Osteocyte (in vitro differentiated cells): ENCODE results near the gene TSKS. TPM values are rescaled to one million over a fixed set of nuclear protein-coding genes. Genes with fewer than 3 reads are reported as not detected.

ENCODE experiments used
- DNase-seq: peaks from one replicate; pipeline ENCODE4 v3.0.0; 2021; ENCODE audit warnings: mixed read lengths; ENCODE audit not compliant: unreplicated experiment; ENCODE audit errors: extremely low spot score
- H3K27ac Mint-ChIP-seq: one replicate; pipeline ENCODE4 v1.8.0; 2021; ENCODE audit warnings: mild to moderate bottlenecking, mixed read lengths; ENCODE audit not compliant: unreplicated experiment
- H3K27me3 Mint-ChIP-seq: one replicate; pipeline ENCODE4 v1.8.0; 2021; ENCODE audit warnings: mixed read lengths; ENCODE audit not compliant: unreplicated experiment
- H3K36me3 Mint-ChIP-seq: one replicate; pipeline ENCODE4 v1.8.0; 2021; ENCODE audit warnings: mixed read lengths; ENCODE audit not compliant: unreplicated experiment
- H3K4me1 Mint-ChIP-seq: one replicate; pipeline ENCODE4 v1.8.0; 2021; ENCODE audit warnings: mixed read lengths; ENCODE audit not compliant: unreplicated experiment
- H3K4me3 Mint-ChIP-seq: one replicate; pipeline ENCODE4 v1.8.0; 2021; ENCODE audit warnings: mild to moderate bottlenecking, moderate library complexity, mixed read lengths; ENCODE audit not compliant: unreplicated experiment
- H3K9me3 Mint-ChIP-seq: one replicate; pipeline ENCODE4 v1.8.0; 2021; ENCODE audit warnings: mixed read lengths; ENCODE audit not compliant: unreplicated experiment
- total RNA-seq: library from RNA; stranded (reverse); gene quantifications from 2 replicates; pipeline ENCODE4 v1.2.1, GENCODE V29; 2021
- TF ChIP-seq, protein P1 (sequence below): fragments of 200-600 bp; sonication (generic); IDR thresholded peaks from 2 replicates; pipeline ENCODE4 v1.5.0; 2021; ENCODE audit warnings: antibody characterized with exemption, mild to moderate bottlenecking, moderate library complexity

TSKS gene
- total RNA-seq, 1 donor from 2014 or later: not detected

DNA sequence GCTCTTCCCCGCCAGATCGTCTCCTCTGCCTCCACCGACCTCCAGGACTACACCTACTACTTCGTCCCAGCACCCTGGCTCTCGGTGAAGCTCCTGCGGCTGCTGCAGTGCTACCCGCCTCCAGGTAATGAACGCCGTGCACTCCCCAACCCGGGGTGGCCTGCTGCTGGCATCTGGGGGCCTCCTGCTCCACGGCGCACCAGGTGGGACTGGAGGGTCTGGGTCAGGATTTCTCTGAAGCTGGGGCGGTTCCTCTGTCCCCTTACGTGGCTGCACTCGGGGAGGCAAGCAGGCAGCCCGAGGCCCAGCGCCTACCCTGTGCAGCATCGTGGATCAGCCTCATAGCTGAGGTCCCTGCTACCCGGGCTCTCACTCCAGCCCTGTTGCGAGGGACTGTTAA is 32.5 kb upstream of the TSKS start:
- H3K9me3 Mint-ChIP-seq: no peaks in the 10 kb centered on the region
- no peaks in the 10 kb centered on the region for H3K27me3 Mint-ChIP-seq
- H3K4me1 Mint-ChIP-seq: no peaks in the 10 kb centered on the region
- no peak for DNase-seq
- H3K36me3 Mint-ChIP-seq: peaks cover 28% of the 10 kb centered on the region
- TF ChIP-seq, protein P1, sequence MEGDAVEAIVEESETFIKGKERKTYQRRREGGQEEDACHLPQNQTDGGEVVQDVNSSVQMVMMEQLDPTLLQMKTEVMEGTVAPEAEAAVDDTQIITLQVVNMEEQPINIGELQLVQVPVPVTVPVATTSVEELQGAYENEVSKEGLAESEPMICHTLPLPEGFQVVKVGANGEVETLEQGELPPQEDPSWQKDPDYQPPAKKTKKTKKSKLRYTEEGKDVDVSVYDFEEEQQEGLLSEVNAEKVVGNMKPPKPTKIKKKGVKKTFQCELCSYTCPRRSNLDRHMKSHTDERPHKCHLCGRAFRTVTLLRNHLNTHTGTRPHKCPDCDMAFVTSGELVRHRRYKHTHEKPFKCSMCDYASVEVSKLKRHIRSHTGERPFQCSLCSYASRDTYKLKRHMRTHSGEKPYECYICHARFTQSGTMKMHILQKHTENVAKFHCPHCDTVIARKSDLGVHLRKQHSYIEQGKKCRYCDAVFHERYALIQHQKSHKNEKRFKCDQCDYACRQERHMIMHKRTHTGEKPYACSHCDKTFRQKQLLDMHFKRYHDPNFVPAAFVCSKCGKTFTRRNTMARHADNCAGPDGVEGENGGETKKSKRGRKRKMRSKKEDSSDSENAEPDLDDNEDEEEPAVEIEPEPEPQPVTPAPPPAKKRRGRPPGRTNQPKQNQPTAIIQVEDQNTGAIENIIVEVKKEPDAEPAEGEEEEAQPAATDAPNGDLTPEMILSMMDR: no peak
- no peak overlapping the region for H3K27ac Mint-ChIP-seq
- no peak overlapping the region for H3K4me3 Mint-ChIP-seq

- Mint-ChIP-seq H3K9me3 (no peaks in the 10 kb centered on the region), H3K36me3 (peaks cover 31% of the 10 kb centered on the region), H3K4me3 (no peak overlapping the region), H3K27ac (no peak overlapping the region), H3K27me3 (no peaks in the 10 kb centered on the region), H3K4me1 (no peaks in the 10 kb centered on the region)
- DNase-seq: no peak
- TF ChIP-seq, protein P1: no peak
These were observed 30.4 kb upstream of the TSKS start for GRCh38 chr19:49793561-49793840.

DNA sequence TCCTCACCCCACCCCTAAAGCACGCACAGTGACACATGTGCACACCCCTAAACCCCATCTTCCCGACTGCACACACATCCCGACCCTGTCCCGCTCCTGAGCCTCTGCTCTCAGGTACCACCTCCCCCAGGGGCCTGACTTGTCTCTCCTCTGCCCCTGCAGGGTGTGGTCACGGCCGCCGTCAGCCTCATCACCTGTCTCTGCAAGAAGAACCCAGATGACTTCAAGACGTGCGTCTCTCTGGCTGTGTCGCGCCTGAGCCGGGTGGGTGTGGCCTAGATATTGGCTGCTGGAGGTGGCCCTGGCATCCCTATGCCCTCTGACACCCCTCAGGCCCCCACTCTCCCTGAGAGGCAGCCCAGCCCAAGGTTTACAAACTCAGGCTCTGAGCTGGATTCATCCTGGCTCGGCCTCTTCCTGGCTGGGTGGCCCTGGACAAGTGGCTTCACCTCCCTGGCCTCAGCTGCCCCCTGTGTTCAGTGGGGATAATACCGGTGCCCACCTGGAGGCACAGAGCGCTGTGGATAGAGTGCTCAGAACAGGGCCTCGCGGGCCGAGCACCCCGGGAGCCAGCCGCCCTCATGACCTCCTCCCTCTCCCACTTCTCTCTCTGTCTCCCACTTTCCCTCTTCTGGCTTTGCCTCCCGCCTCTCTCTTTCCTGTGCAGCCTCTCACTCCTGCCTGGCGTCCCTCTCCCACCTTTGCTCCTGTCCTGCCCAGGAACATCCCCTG is 29.9 kb upstream of the TSKS start:
- Mint-ChIP-seq H3K4me1 (no peaks in the 10 kb centered on the region), H3K27me3 (no peaks in the 10 kb centered on the region), H3K36me3 (peaks cover 31% of the 10 kb centered on the region), H3K4me3 (no peak overlapping the region), H3K27ac (no peak overlapping the region), H3K9me3 (no peaks in the 10 kb centered on the region)
- no peak for DNase-seq
- TF ChIP-seq, protein P1: no peak

- H3K27ac Mint-ChIP-seq: no peak overlapping the region
- no peak for DNase-seq
- H3K27me3 Mint-ChIP-seq: no peaks in the 10 kb centered on the region
- H3K9me3 Mint-ChIP-seq: no peaks in the 10 kb centered on the region
- TF ChIP-seq, protein P1: no peak
- H3K4me1 Mint-ChIP-seq: no peaks in the 10 kb centered on the region
- H3K4me3 Mint-ChIP-seq: no peak overlapping the region
- H3K36me3 Mint-ChIP-seq: peaks cover 29% of the 10 kb centered on the region
These were observed 28.8 kb upstream of the TSKS start for GRCh38 chr19:49791776-49792445.

GRCh38 chr19:49790866-49791265 is 27.8 kb upstream of the TSKS start:
- peaks cover 9% of the 10 kb centered on the region for H3K4me1 Mint-ChIP-seq
- H3K27ac Mint-ChIP-seq: no peak overlapping the region
- TF ChIP-seq, protein P1: no peak
- peaks cover 30% of the 10 kb centered on the region for H3K36me3 Mint-ChIP-seq
- no peak for DNase-seq
- H3K9me3 Mint-ChIP-seq: no peaks in the 10 kb centered on the region
- H3K4me3 Mint-ChIP-seq: no peak overlapping the region
- no peaks in the 10 kb centered on the region for H3K27me3 Mint-ChIP-seq
